Measurements from ENCODE around the gene NR3C2. TPM values are rescaled to one million over a fixed set of nuclear protein-coding genes. Genes with fewer than 3 reads are reported as not detected.

NR3C2 gene
- total RNA-seq, 1 experiment from 2014 or later = 2.8 TPM

- Histone ChIP-seq H2AFZ (ENCODE audit: low read length) (no peak overlapping the region), H3K27me3 (ENCODE audit: low read length) (no peaks in the 10 kb centered on the region), H3K4me1 (ENCODE audit: insufficient read depth, low read length) (no peaks in the 10 kb centered on the region), H3K27ac (ENCODE audit: low read length) (no peak overlapping the region), H3K9me3 (ENCODE audit: low read length) (no peaks in the 10 kb centered on the region), H4K20me1 (ENCODE audit: low read length) (no peaks in the 10 kb centered on the region), H3F3A (ENCODE audit: low read length, unreplicated experiment) (no peaks in the 10 kb centered on the region), H3K79me2 (ENCODE audit: low read length) (no peaks in the 10 kb centered on the region), H3K9me2 (replicated peaks; ENCODE audit: low read length) (no peaks in the 10 kb centered on the region), H3K36me3 (ENCODE audit: low read depth, low read length) (no peaks in the 10 kb centered on the region), H3K9ac (ENCODE audit: low read length) (no peak overlapping the region), H3K4me3 (ENCODE audit: low read length) (no peak overlapping the region), H3K4me2 (ENCODE audit: low read length) (no peak overlapping the region)
- DNase-seq (no peak), ATAC-seq (no peak)
- BruUV-seq (replicated peaks) = no TSS peak
- ChIA-PET POLR2A (ENCODE audit: unreplicated experiment) (no interaction called here), CTCF (no interaction called here)
- no peak for TF ChIP-seq EZH2phosphoT487 (IDR thresholded peaks at IDR 0.05; ENCODE audit: borderline replicate concordance, low read length)
- intact Hi-C loops (cut with micrococcal nuclease) = no loop called here
Measured at GRCh38 chr4:148161601-148162000, 280.6 kb downstream of the NR3C2 start.

DNA sequence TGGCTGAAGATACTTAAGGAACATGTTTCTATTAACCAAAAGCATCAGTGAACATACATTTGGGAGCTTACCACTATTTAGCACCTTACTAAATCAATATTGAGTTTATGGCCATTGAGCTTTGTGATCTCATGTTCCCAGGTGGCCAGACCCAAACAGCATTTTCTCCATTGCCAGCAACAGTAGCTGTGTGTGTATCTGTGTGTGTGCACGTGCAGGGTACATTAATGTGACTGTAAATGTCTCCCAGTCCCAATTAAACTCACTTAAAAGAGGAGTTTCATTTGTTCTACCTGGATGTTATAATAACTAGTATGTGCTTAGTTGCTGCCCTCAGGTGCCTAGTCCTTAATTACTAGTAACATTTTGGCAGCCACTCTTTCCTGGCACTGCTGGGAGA, 282.4 kb downstream of the NR3C2 start:
- CTCF ChIA-PET = no interaction called here
- H3K4me1 ChIP-seq (ENCODE audit: insufficient read depth, low read length) = no peaks in the 10 kb centered on the region
- POLR2A ChIA-PET (ENCODE audit: unreplicated experiment) = no interaction called here

DNA sequence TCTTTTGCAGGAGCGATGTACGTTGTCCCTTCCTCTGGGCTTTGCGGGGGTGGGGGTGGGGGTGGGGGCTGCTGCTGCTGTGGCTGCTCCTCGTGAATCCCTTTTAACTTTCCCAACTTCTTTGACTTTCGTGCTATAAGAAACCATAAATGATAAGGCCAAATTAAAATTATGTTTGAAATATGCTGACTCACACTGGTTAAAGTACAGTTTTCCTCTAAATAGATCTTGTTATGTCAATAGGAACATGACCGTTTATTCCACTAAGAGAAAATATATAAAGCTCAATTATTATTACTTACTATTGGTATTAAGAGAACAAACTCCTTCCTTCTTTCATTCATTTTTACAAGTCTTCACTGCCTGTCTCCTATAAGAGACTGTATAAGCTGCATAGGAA, 287.4 kb downstream of the NR3C2 start:
- no peak overlapping the region for H3K27ac ChIP-seq (ENCODE audit: low read length)
- ChIA-PET CTCF (no interaction called here), POLR2A (ENCODE audit: unreplicated experiment) (no interaction called here)
- intact Hi-C loops (cut with micrococcal nuclease) = no loop called here
- no peak for TF ChIP-seq EZH2phosphoT487 (IDR thresholded peaks at IDR 0.05; ENCODE audit: borderline replicate concordance, low read length)
- TF ChIP-seq, protein P1, sequence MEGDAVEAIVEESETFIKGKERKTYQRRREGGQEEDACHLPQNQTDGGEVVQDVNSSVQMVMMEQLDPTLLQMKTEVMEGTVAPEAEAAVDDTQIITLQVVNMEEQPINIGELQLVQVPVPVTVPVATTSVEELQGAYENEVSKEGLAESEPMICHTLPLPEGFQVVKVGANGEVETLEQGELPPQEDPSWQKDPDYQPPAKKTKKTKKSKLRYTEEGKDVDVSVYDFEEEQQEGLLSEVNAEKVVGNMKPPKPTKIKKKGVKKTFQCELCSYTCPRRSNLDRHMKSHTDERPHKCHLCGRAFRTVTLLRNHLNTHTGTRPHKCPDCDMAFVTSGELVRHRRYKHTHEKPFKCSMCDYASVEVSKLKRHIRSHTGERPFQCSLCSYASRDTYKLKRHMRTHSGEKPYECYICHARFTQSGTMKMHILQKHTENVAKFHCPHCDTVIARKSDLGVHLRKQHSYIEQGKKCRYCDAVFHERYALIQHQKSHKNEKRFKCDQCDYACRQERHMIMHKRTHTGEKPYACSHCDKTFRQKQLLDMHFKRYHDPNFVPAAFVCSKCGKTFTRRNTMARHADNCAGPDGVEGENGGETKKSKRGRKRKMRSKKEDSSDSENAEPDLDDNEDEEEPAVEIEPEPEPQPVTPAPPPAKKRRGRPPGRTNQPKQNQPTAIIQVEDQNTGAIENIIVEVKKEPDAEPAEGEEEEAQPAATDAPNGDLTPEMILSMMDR (conservative IDR thresholded peaks at IDR 0.05; ENCODE audit: low read depth, low read length) = no peak
- TF ChIP-seq EZH2 (IDR thresholded peaks at IDR 0.05; ENCODE audit: low read length, unreplicated experiment) = no peak
- ATAC-seq (no peak; the same call in 1 of the 2 replicates), DNase-seq (no peak)
- H3K4me1 ChIP-seq (ENCODE audit: insufficient read depth, low read length) = no peaks in the 10 kb centered on the region
- no peak overlapping the region for H3K4me2 ChIP-seq (ENCODE audit: low read length)
- H3F3A ChIP-seq (ENCODE audit: low read length, unreplicated experiment) = no peaks in the 10 kb centered on the region
- no peak overlapping the region for H2AFZ ChIP-seq (ENCODE audit: low read length)
- H3K79me2 ChIP-seq (ENCODE audit: low read length) = no peaks in the 10 kb centered on the region
- no peak overlapping the region for H3K4me3 ChIP-seq (ENCODE audit: low read length)
- H3K9ac ChIP-seq (ENCODE audit: low read length) = no peak overlapping the region
- H3K36me3 ChIP-seq (ENCODE audit: low read depth, low read length) = no peaks in the 10 kb centered on the region
- H3K9me3 ChIP-seq (ENCODE audit: low read length) = no peaks in the 10 kb centered on the region
- no peaks in the 10 kb centered on the region for H4K20me1 ChIP-seq (ENCODE audit: low read length)
- no peaks in the 10 kb centered on the region for H3K27me3 ChIP-seq (ENCODE audit: low read length)
- no TSS peak for BruUV-seq (replicated peaks)
- no peaks in the 10 kb centered on the region for H3K9me2 ChIP-seq (replicated peaks; ENCODE audit: low read length)

More for the DNA sequence above, 282.4 kb downstream of the NR3C2 start:
- no peaks in the 10 kb centered on the region for H3F3A ChIP-seq (ENCODE audit: low read length, unreplicated experiment)
- no peaks in the 10 kb centered on the region for H4K20me1 ChIP-seq (ENCODE audit: low read length)
- intact Hi-C loops (cut with micrococcal nuclease) = no loop called here
- no peak overlapping the region for H3K4me2 ChIP-seq (ENCODE audit: low read length)
- no peaks in the 10 kb centered on the region for H3K36me3 ChIP-seq (ENCODE audit: low read depth, low read length)
- ATAC-seq (no peak), DNase-seq (no peak)
- H2AFZ ChIP-seq (ENCODE audit: low read length) = no peak overlapping the region
- no peaks in the 10 kb centered on the region for H3K9me2 ChIP-seq (replicated peaks; ENCODE audit: low read length)
- no TSS peak for BruUV-seq (replicated peaks)
- no peaks in the 10 kb centered on the region for H3K79me2 ChIP-seq (ENCODE audit: low read length)
- no peak overlapping the region for H3K27ac ChIP-seq (ENCODE audit: low read length)
- no peak overlapping the region for H3K9ac ChIP-seq (ENCODE audit: low read length)
- TF ChIP-seq EZH2 (IDR thresholded peaks at IDR 0.05; ENCODE audit: low read length, unreplicated experiment) (no peak), EZH2phosphoT487 (IDR thresholded peaks at IDR 0.05; ENCODE audit: borderline replicate concordance, low read length) (no peak)
- TF ChIP-seq, protein P1 (conservative IDR thresholded peaks at IDR 0.05; ENCODE audit: low read depth, low read length) = no peak
- H3K4me3 ChIP-seq (ENCODE audit: low read length) = no peak overlapping the region
- H3K9me3 ChIP-seq (ENCODE audit: low read length) = no peaks in the 10 kb centered on the region
- H3K27me3 ChIP-seq (ENCODE audit: low read length) = no peaks in the 10 kb centered on the region
